ENCODE data around the gene VDR. TPM values are rescaled to one million over a fixed set of nuclear protein-coding genes. Genes with fewer than 3 reads are reported as not detected.

Gene VDR
- total RNA-seq, 2 donors from 2014 or later: 124 to 140 TPM

GRCh38 chr12:47938594-47938993, 33.8 kb upstream of the VDR start:
- no peaks in the 10 kb centered on the region for H3K9me3 ChIP-seq
- peaks cover 7% of the 10 kb centered on the region for H3K4me1 ChIP-seq
- no peak for DNase-seq
- H3K4me3 ChIP-seq: no peak overlapping the region
- H3K27ac ChIP-seq: peak overlapping the region; percentile 59
- H3K27me3 ChIP-seq: no peaks in the 10 kb centered on the region
- intact Hi-C loops (cut with DNase I): no loop called here
- TF ChIP-seq CTCF (IDR thresholded peaks at IDR 0.05): no peak
- peak overlapping the region in 1 of 2 donors; percentile 32 for H3K9ac ChIP-seq (ENCODE audit: low read depth in 2 of 2, low read length in 2 of 2)
- no peaks in the 10 kb centered on the region for H3K36me3 ChIP-seq

DNA sequence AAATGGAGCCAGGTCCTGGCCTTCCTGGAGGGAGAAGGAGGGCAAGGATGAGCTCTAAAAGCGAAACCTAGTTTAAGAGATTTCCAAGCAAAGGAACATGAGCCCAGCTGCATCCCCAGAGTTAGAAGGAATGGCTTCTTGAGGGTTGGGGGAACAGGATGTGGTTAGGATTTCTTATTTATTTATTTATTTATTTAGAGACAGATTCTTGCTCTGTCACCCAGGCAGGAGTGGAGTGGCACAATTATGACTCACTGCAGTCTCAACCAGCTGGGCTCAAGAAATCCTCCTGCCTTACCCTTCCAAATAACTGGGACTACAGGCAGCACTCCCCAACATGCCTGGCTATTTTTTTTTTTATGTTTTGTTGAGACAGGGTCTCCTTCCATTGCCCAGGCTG, 33.3 kb upstream of the VDR start:
- no peaks in the 10 kb centered on the region for H3K36me3 ChIP-seq
- no peak for DNase-seq
- TF ChIP-seq CTCF (IDR thresholded peaks at IDR 0.05): no peak
- no peak overlapping the region for H3K27ac ChIP-seq
- intact Hi-C loops (cut with DNase I): no loop called here
- no peak overlapping the region for H3K4me3 ChIP-seq
- peaks cover 3% of the 10 kb centered on the region for H3K4me1 ChIP-seq
- no peaks in the 10 kb centered on the region for H3K27me3 ChIP-seq
- no peak overlapping the region for H3K9ac ChIP-seq (ENCODE audit: low read depth in 2 of 2, low read length in 2 of 2)
- no peaks in the 10 kb centered on the region for H3K9me3 ChIP-seq

DNA sequence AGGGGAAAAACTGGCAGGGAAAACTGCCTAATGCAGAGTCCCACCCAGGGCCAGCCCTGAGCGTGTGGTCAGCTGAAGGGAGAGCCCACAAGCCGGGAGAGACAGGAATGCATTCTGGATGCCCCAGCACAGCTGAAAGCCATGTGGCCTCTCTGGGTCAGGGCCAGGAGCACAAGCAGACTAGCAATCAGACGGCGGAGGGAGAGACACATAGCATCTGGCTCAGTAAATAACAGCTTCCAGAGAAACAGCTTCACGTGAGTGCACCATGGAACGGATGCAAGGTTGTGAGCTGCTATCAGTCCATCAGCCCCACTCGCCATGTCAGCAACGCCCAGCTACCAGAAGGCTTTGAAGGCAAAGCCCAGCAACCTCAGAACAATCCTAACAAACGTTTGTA, 30.4 kb upstream of the VDR start:
- no peak for TF ChIP-seq CTCF (IDR thresholded peaks at IDR 0.05)

GRCh38 chr12:47931187-47931586, 26.4 kb upstream of the VDR start:
- Histone ChIP-seq H3K27me3 (no peaks in the 10 kb centered on the region), H3K9ac (ENCODE audit: low read depth in 2 of 2, low read length in 2 of 2) (no peak overlapping the region), H3K4me1 (no peaks in the 10 kb centered on the region), H3K27ac (no peak overlapping the region), H3K36me3 (no peaks in the 10 kb centered on the region), H3K4me3 (no peak overlapping the region), H3K9me3 (no peaks in the 10 kb centered on the region)
- intact Hi-C loops (cut with DNase I): no loop called here
- no peak for DNase-seq
- TF ChIP-seq CTCF (IDR thresholded peaks at IDR 0.05): no peak

More for the DNA sequence above, 30.4 kb upstream of the VDR start:
- Histone ChIP-seq H3K9ac (ENCODE audit: low read depth in 2 of 2, low read length in 2 of 2) (no peak overlapping the region), H3K4me1 (no peaks in the 10 kb centered on the region), H3K9me3 (no peaks in the 10 kb centered on the region), H3K36me3 (no peaks in the 10 kb centered on the region), H3K27me3 (no peaks in the 10 kb centered on the region), H3K27ac (no peak overlapping the region), H3K4me3 (no peak overlapping the region)
- intact Hi-C loops (cut with DNase I): no loop called here
- no peak for DNase-seq

DNA sequence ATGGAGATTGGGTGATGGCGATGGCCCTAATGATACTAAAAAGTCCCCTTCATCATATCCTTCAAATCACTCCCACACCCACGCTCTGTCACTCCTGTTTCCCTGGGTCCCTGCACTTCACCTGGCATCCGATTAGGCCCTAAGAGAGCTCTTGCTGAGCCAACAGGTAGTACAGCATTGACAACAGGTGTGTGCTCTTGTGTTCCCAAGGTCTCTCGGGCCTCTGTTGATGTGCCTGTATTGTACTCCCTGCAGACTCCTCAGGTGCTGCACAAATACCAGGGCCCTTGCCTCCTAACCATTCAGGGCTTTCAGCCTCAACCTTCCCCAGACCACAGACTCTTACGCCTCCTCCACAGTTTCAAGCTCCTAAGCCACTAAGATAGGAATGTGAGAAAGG, 25.8 kb upstream of the VDR start:
- Histone ChIP-seq H3K4me1 (no peaks in the 10 kb centered on the region), H3K27me3 (no peaks in the 10 kb centered on the region), H3K4me3 (no peak overlapping the region), H3K9me3 (no peaks in the 10 kb centered on the region), H3K36me3 (no peaks in the 10 kb centered on the region), H3K9ac (ENCODE audit: low read depth in 2 of 2, low read length in 2 of 2) (no peak overlapping the region), H3K27ac (no peak overlapping the region)
- TF ChIP-seq CTCF (IDR thresholded peaks at IDR 0.05): no peak
- intact Hi-C loops (cut with DNase I): no loop called here
- DNase-seq: no peak

DNA sequence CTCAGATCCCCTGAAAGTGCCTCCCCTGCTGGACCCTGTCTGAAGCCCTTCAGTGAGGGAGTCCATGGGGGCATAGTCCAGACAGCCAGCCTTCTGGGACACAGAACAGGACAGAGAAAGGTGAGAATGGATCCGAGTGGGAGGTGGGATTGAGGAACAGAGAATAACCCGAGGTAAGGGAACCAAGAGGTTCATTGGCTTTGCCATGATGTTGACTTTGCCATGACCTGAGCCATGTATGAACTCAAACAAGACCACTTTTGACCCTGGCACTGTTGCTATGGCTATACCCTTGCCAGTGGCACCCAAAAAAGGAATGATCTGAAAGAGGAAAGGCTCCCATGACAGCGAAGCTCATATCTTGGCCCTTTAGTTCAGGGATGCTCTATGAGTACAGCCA, 22.6 kb upstream of the VDR start:
- Histone ChIP-seq H3K9ac (ENCODE audit: low read depth in 2 of 2, low read length in 2 of 2) (no peak overlapping the region), H3K9me3 (no peaks in the 10 kb centered on the region), H3K4me3 (no peak overlapping the region), H3K27ac (no peak overlapping the region), H3K4me1 (no peaks in the 10 kb centered on the region), H3K27me3 (no peaks in the 10 kb centered on the region), H3K36me3 (no peaks in the 10 kb centered on the region)
- intact Hi-C loops (cut with DNase I): no loop called here
- DNase-seq: no peak
- no peak for TF ChIP-seq CTCF (IDR thresholded peaks at IDR 0.05)
